ENCODE measurements around the gene CAPN15. TPM values are rescaled to one million over a fixed set of nuclear protein-coding genes. Genes with fewer than 3 reads are reported as not detected.
"Not testable (repeated sequence)": the region's sequence is repeated elsewhere in the genome, so short reads cannot be mapped to it uniquely, and the experiment has no call there.

CAPN15 gene
- total RNA-seq, 1 experiment from 2014 or later = 71.1 TPM

DNA sequence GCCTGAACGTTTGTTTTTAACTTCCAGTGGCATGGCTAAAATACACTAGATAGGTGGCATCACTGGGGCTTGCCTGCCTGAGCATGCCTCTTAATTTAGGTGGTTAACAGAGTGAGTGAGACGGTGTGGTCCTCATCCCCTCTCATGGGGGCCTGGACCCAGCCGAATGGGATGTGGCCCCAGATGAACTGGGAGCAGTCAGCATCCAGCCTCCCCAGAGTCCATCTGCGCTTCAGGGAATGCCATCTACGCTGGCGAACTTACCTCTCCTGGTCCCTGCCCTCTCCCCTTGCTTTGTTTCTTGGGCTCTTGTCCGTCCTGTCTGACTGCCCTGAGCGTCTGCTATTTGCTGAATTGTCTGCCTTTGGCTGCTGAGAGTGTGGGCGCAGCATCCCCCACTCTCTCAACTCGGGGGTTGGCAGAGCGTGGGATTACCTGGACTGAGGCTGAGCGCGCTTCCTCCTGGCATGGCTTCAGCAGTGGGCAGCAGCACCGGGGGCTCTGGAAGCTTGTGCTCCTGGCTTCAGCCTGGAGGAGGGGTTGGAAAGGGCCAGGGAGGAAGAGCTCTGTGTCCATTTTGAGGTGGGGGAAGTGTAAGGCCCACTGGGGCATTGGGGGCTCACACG, 64.5 kb downstream of the CAPN15 start:
- no peak for DNase-seq (ENCODE audit: low read depth)

GRCh38 chr16:592518-593306, 65.2 kb downstream of the CAPN15 start:
- no peak for DNase-seq (ENCODE audit: low read depth)

DNA sequence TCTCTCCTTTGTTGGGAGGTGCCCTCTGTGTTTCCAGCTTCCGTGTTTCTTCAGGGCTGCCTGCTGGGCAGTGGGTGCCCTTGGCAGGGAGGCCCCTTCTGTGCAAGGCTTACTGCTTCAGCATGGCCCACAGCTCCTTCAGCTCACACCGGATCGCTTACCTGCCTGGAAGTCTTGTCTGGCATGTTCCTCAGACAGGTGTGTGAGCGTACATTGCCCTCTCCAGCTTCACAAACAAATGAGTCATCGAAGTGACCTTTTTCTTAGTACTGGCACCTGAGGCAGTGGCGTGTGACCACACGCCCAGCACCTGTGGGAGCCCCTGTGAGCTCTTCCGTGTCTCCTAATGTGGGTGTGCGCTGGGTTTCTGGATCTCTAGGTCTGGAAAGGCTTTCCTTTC, 65.9 kb downstream of the CAPN15 start:
- DNase-seq (ENCODE audit: low read depth) = no peak

DNA sequence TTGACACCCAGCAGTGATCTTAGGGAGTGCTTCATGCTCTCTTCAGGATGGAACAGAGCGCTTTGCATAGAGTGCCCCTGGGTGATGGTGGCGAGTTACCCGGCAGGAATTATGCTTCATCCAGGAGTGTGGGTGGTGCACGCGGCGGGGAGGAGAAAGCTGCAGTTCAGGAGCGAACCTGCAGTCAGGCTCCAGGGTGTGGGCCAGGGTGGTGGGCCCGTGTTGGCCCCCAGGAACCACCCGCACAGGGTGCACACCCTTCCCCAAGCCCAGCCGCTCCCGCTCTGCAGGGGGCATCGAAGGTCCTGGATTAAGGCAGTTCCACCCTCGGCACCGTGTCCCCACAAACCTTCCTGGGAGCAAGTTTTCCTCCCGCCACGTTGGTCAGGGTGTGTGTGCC, 66.3 kb downstream of the CAPN15 start:
- no peak for DNase-seq (ENCODE audit: low read depth)

GRCh38 chr16:595094-595528, 67.6 kb downstream of the CAPN15 start:
- no peak for DNase-seq (ENCODE audit: low read depth)

- no peak for DNase-seq (ENCODE audit: low read depth)
Measured at GRCh38 chr16:595942-596735, 68.6 kb downstream of the CAPN15 start.

DNA sequence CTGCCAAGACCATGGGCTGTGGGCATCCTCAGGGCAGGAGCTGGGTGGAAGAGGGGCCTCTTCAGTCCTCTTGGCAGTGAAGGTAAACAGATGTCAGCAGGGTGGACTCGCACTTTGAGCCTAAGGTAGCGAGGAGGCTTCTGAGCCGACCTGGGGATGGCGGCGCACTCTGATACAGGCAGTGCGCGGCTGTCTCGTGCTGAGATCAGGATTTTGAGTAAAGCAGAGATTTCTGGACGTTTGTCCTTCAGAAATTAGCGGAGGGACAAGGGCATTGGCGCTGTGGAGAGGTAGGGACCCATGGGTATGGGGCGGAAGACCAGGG, 69.2 kb downstream of the CAPN15 start:
- no peak for DNase-seq (ENCODE audit: low read depth)

DNA sequence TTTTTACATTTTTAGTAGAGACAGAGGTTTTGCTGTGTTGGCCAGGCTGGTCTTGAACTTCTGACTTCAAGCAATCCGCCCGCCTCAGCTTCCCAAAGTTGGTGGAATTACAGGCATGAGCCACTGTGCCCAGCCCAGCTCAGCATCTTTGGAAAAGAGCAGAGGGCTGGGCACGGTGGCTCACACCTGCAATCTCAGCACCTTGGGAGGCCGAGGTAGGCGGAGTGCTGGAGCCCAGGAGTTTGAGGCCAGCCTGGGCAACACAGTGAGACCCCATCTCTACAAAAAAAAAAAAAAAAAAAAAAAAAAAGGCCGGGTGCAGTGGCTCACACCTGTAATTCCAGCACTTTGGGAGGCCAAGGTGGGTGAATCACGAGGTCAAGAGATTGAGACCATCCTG, 70.1 kb downstream of the CAPN15 start:
- not testable (repeated sequence) for DNase-seq (ENCODE audit: low read depth)

- DNase-seq (ENCODE audit: low read depth) = no peak
Measured at GRCh38 chr16:598823-599739, 71.6 kb downstream of the CAPN15 start.

DNA sequence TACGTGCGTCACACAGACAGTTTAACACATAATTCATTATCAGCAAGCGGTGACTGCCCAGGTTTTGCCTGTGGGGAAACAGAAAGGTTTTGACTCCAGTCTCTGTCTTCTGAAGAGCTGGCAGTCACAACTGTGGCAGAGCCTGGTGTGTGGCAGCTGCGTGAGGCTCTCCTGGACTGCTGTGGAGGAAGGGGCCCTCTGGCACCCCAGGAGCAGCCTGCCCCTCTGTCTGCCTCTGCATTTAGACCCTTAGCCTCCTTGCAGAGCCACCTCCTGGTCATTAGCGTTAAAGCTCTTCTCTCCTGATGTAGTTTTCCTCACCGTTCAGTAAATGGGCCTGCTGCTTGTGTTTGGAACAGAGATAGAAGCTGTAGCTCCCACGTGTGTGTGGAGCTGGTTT, 73.3 kb downstream of the CAPN15 start:
- DNase-seq (ENCODE audit: low read depth) = no peak

DNA sequence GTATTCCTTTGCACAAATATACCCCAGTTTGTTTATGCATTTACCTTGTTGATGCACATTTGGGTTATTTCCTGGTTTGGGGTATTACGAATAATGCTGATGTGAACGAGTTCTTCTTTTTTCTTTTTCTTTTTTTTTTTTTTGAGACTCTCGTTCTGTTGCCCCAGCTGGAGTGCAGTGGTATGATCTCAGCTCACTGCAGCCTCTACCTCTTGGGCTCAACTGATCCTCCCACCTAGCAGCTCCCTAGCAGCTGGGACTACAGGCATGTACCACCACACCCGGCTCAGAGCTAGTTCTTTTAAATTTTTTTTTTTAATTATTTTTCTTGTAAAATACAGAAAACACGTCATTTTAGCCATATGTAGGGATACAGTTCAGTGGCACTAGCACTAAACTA, 76.4 kb downstream of the CAPN15 start:
- no peak for DNase-seq (ENCODE audit: low read depth)

Other genes with a start within 250 kb of the CAPN15 start
- gene ARHGDIG, start 247.1 kb upstream of the CAPN15 start, total RNA-seq (2014; rRNA removed) = not detected in 2 replicates
- gene PDIA2, start 244.5 kb upstream of the CAPN15 start, total RNA-seq (2014; rRNA removed) = 0.29 and 1.2 TPM in 2 replicates
- gene AXIN1, start 175.0 kb upstream of the CAPN15 start, total RNA-seq (2014; rRNA removed) = 21.6 and 22.8 TPM in 2 replicates
- 135 and 156 TPM in 2 replicates for gene MRPL28, start 157.2 kb upstream of the CAPN15 start, total RNA-seq (2014; rRNA removed)
- 72.4 and 90.2 TPM in 2 replicates for gene PGAP6, start 145.7 kb upstream of the CAPN15 start, total RNA-seq (2014; rRNA removed)
- gene NME4, start 130.5 kb upstream of the CAPN15 start, total RNA-seq (2014; rRNA removed) = 142 and 186 TPM in 2 replicates
- gene DECR2, start 125.8 kb upstream of the CAPN15 start, total RNA-seq (2014; rRNA removed) = 18.8 and 22.6 TPM in 2 replicates
- gene RAB11FIP3, start 102.1 kb upstream of the CAPN15 start, total RNA-seq (2014; rRNA removed) = 44.1 and 61.6 TPM in 2 replicates
- 0.06 TPM in 1 of 2 replicates, not detected in the other for gene PRR35, start 32.7 kb downstream of the CAPN15 start, total RNA-seq (2014; rRNA removed)
- 0.11 TPM in 1 of 2 replicates, not detected in the other for gene NHLRC4, start 39.3 kb downstream of the CAPN15 start, total RNA-seq (2014; rRNA removed)
- gene PIGQ, start 42.3 kb downstream of the CAPN15 start, total RNA-seq (2014; rRNA removed) = 46.7 and 51.4 TPM in 2 replicates
- gene RAB40C, start 62.4 kb downstream of the CAPN15 start, total RNA-seq (2014; rRNA removed) = 11.9 and 13.3 TPM in 2 replicates
- 0.06 TPM in 1 of 2 replicates, not detected in the other for gene WFIKKN1, start 103.3 kb downstream of the CAPN15 start, total RNA-seq (2014; rRNA removed)
- gene METTL26, start 108.6 kb downstream of the CAPN15 start, total RNA-seq (2014; rRNA removed) = 132 and 145 TPM in 2 replicates
- 19.7 and 20.2 TPM in 2 replicates for gene MCRIP2, start 114.1 kb downstream of the CAPN15 start, total RNA-seq (2014; rRNA removed)
- gene WDR90, start 121.7 kb downstream of the CAPN15 start, total RNA-seq (2014; rRNA removed) = 23.4 and 29.1 TPM in 2 replicates
- 79.4 and 87.4 TPM in 2 replicates for gene RHOT2, start 140.4 kb downstream of the CAPN15 start, total RNA-seq (2014; rRNA removed)
- gene RHBDL1, start 148.0 kb downstream of the CAPN15 start, total RNA-seq (2014; rRNA removed) = 0.58 and 0.80 TPM in 2 replicates
- 287 and 383 TPM in 2 replicates for gene STUB1, start 152.7 kb downstream of the CAPN15 start, total RNA-seq (2014; rRNA removed)
- gene JMJD8, start 156.6 kb downstream of the CAPN15 start, total RNA-seq (2014; rRNA removed) = 68.1 and 71.2 TPM in 2 replicates
- 7.1 and 9.1 TPM in 2 replicates for gene WDR24, start 162.7 kb downstream of the CAPN15 start, total RNA-seq (2014; rRNA removed)
- gene FBXL16, start 178.1 kb downstream of the CAPN15 start, total RNA-seq (2014; rRNA removed) = 0.13 TPM in 1 of 2 replicates, not detected in the other
- 94.9 and 127 TPM in 2 replicates for gene METRN, start 187.4 kb downstream of the CAPN15 start, total RNA-seq (2014; rRNA removed)
- gene ANTKMT, start 193.4 kb downstream of the CAPN15 start, total RNA-seq (2014; rRNA removed) = 36.7 and 55.9 TPM in 2 replicates
- gene CCDC78, start 198.7 kb downstream of the CAPN15 start, total RNA-seq (2014; rRNA removed) = 5.1 and 7.0 TPM in 2 replicates
- 10.7 and 19.2 TPM in 2 replicates for gene HAGHL, start 199.4 kb downstream of the CAPN15 start, total RNA-seq (2014; rRNA removed)
- gene CIAO3, start 213.3 kb downstream of the CAPN15 start, total RNA-seq (2014; rRNA removed) = 29.0 and 31.9 TPM in 2 replicates
- gene MSLN, start 233.0 kb downstream of the CAPN15 start, total RNA-seq (2014; rRNA removed) = not detected in 2 replicates